GM12892 (cell line): Measurements from ENCODE around the gene VAV1.

Experiments used
- POLR2A ChIP-seq: IDR thresholded peaks from 2 replicates; pipeline ENCODE4 v1.6.1; 2011; ENCODE audit warnings: low read depth, low read length, control low read depth
- POLR2AphosphoS5 ChIP-seq: IDR thresholded peaks from 2 replicates; pipeline ENCODE4 v1.6.1; 2011; ENCODE audit warnings: low read depth, low read length, control low read depth

GRCh38 chr19:6737284-6737872 lies 35.1 kb upstream of the VAV1 start, which contains the start of gene GPR108:
- no peak for TF ChIP-seq POLR2AphosphoS5
- TF ChIP-seq POLR2A = peak; percentile 38; the same call in 1 of the 2 replicates
